HUES6 (cell line): ENCODE data around the gene DYNC2H1.

Experiments
- H3K27ac ChIP-seq: 2 replicates; pipeline ENCODE4 v1.7.0; 2013; ENCODE audit warnings: low read depth, mild to moderate bottlenecking, low read length, inconsistent platforms
- H3K27me3 ChIP-seq: 2 replicates; pipeline ENCODE4 v1.6.1; 2013; ENCODE audit warnings: low read length; ENCODE audit not compliant: control insufficient read depth, insufficient read depth
- H3K36me3 ChIP-seq: 2 replicates; pipeline ENCODE4 v1.6.1; 2013; ENCODE audit warnings: low read length; ENCODE audit not compliant: control insufficient read depth, insufficient read depth
- H3K4me1 ChIP-seq: 2 replicates; pipeline ENCODE4 v1.6.1; 2013; ENCODE audit warnings: low read length; ENCODE audit not compliant: control insufficient read depth, insufficient read depth
- H3K4me3 ChIP-seq: 2 replicates; pipeline ENCODE4 v1.5.1; 2013; ENCODE audit warnings: low read depth, low read length
- H3K9ac ChIP-seq: one replicate; pipeline ENCODE4 v1.6.1; 2013; ENCODE audit warnings: mild to moderate bottlenecking, low read length
- H3K9me3 ChIP-seq: 2 replicates; pipeline ENCODE4 v1.6.1; 2013; ENCODE audit warnings: low read depth, low read length; ENCODE audit not compliant: control insufficient read depth, insufficient read depth

DYNC2H1 gene

GRCh38 chr11:103085758-103086365, 23.4 kb upstream of the DYNC2H1 start:
- H3K9me3 ChIP-seq: no peaks in the 10 kb centered on the region
- H3K27ac ChIP-seq: no peak overlapping the region
- no peaks in the 10 kb centered on the region for H3K4me1 ChIP-seq
- H3K4me3 ChIP-seq: no peak overlapping the region
- no peak overlapping the region for H3K9ac ChIP-seq
- H3K36me3 ChIP-seq: peaks cover 74% of the 10 kb centered on the region
- no peaks in the 10 kb centered on the region for H3K27me3 ChIP-seq

DNA sequence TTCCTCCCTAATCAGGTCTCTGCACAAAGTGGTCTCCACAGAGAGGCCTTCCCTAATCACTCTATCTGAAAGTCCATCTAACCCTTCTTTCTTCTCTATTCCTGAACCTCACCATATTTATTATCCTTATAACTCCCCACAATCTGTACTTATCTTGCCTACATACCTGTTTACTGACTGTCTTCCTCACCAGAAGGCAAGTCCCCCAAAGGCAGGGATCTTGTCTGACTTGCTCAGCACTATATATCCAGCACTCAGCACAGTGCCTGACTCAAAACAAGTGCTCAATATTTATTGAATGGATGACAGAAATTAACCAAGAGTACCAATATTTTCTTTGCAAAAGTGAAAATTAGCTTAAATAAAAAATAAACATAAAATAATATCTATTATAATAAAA, 22.8 kb upstream of the DYNC2H1 start:
- Histone ChIP-seq H3K4me1 (no peaks in the 10 kb centered on the region), H3K27me3 (no peaks in the 10 kb centered on the region), H3K27ac (no peak overlapping the region), H3K36me3 (peaks cover 68% of the 10 kb centered on the region), H3K4me3 (no peak overlapping the region), H3K9ac (no peak overlapping the region), H3K9me3 (no peaks in the 10 kb centered on the region)

- Histone ChIP-seq H3K9ac (peak overlapping the region; percentile 92), H3K4me3 (peak overlapping the region; percentile 89), H3K27ac (peak overlapping the region; percentile 91), H3K4me1 (no peaks in the 10 kb centered on the region), H3K27me3 (peaks cover 20% of the 10 kb centered on the region; the same call in 1 of the 2 replicates), H3K36me3 (peaks cover 28% of the 10 kb centered on the region), H3K9me3 (no peaks in the 10 kb centered on the region)
Measured at GRCh38 chr11:103091064-103091800, 18.0 kb upstream of the DYNC2H1 start.

DNA sequence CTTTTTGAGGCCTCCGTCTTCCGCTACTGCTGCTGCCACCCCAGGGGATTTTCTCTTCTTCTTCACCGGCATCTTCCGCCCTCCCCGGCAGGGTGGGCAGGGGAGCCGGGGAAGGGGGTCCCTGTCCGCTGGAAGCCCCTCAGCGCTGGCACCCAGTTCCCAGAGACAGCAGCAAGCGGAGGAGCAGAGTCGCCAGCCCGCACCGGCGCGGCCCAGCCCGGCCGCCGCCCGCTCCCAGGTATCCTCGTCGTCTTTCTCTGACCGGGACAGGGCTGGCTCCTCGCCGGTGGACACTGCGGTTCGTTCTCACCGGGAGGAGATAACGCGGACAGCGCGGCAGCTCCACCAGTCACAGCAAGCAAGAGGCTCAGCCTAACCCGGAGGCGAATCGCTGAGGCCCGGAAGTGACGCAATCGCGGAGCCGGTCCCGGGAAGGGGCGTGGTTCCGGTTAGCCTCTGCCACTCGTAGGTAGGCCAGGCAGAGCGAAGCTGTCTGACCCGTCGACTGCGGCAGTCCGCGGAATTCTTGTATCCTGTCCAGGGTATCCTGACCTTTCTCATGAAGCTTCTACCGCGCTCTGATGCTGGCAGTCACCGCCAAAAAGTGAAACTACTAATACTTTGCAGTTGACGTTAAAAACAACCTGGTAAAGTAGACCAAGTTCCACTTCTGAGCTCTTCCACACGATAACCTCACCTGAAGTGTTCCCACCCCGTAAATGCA, 17.3 kb upstream of the DYNC2H1 start, which contains the start of gene DCUN1D5:
Gene DCUN1D5, minus strand, starts transcription at position 360 of the 724 bp plus-strand sequence. Its CDS starts 288 bp downstream, at position 72.
- Histone ChIP-seq H3K4me1 (no peaks in the 10 kb centered on the region), H3K9ac (peak within 1 kb of the TSS; percentile 92), H3K9me3 (no peaks in the 10 kb centered on the region), H3K36me3 (peaks cover 22% of the 10 kb centered on the region), H3K27ac (peak within 1 kb of the TSS; percentile 91), H3K27me3 (peaks cover 20% of the 10 kb centered on the region; the same call in 1 of the 2 replicates), H3K4me3 (peak within 1 kb of the TSS; percentile 89)

DNA sequence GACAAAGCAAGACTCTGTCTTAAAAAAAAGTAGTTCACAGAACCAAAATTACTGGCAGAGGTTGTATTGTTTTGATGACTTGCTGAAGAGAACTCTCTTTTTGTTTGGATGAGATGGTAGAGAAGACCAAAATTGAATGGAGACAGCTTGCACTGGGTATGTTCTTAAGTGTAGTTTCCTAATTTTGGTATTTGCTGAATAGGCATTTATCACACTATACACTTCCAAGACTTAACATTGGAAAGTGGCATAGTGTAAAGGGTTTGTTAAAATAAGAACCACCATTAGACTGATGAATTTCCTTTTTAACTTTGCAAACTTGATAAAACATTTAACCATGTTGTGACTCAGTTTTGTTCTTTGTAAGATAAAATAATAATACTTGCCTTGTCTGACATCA, 11.9 kb upstream of the DYNC2H1 start:
- no peaks in the 10 kb centered on the region for H3K9me3 ChIP-seq
- no peak overlapping the region for H3K9ac ChIP-seq
- peaks cover 6% of the 10 kb centered on the region for H3K4me1 ChIP-seq
- H3K36me3 ChIP-seq: no peaks in the 10 kb centered on the region
- H3K27ac ChIP-seq: no peak overlapping the region
- peaks cover 20% of the 10 kb centered on the region; the same call in 1 of the 2 replicates for H3K27me3 ChIP-seq
- H3K4me3 ChIP-seq: no peak overlapping the region

DNA sequence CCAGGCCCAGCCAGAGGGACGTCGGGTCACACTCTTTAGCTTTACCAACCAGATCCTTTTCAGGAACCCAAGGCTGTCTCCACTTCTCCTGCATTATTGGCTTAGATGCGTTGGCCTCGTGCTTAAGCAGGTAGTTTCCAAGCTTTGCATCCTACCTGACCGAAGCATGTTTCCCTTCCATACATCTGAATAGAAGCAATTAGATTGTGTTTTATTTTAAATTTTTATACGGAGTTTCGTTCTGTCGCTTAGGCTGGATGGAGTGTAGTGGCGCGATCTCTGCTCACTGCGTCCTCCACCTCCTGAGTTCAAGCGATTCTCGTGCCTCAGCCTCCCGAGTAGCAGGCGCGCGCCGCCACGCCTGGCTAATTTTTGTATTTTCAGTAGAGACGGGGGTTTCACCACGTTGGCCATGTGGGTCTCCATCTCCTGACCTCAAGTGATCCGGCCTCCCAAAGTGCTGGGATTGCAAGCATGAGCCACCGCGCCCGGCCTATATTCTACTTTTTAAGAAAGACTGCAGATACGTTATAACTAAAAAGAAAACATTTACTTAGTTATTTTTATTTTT, 677 bp downstream of the DYNC2H1 start:
- no peaks in the 10 kb centered on the region for H3K27me3 ChIP-seq
- no peaks in the 10 kb centered on the region for H3K4me1 ChIP-seq
- peak overlapping the region; percentile 80 for H3K4me3 ChIP-seq
- peaks cover 7% of the 10 kb centered on the region; the same call in 1 of the 2 replicates for H3K36me3 ChIP-seq
- no peaks in the 10 kb centered on the region for H3K9me3 ChIP-seq
- peak overlapping the region; percentile 73 for H3K9ac ChIP-seq
- 0 out of 2 replicates have a peak overlapping the region, but pooled peaks have one; percentile 1 for H3K27ac ChIP-seq

DNA sequence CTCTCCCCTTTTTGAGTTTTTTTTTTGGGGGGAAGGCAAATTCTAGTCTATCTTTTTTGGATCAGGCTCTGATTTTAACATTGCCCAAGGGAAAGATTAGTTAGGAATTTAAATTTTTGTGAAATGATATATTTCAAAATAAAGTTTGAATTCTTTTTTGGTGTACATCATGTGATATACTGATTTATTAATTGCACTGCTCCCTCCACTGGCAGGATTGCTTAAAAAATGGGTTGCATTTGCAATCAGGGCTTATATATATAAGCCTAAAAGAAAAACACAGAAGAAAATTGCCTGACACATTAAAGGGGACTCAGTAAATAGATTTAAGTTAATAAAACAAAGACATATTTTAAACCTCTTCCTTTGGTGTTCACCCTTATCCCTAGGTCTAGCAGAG, 1.2 kb downstream of the DYNC2H1 start:
- no peaks in the 10 kb centered on the region for H3K9me3 ChIP-seq
- no peak overlapping the region for H3K9ac ChIP-seq

DNA sequence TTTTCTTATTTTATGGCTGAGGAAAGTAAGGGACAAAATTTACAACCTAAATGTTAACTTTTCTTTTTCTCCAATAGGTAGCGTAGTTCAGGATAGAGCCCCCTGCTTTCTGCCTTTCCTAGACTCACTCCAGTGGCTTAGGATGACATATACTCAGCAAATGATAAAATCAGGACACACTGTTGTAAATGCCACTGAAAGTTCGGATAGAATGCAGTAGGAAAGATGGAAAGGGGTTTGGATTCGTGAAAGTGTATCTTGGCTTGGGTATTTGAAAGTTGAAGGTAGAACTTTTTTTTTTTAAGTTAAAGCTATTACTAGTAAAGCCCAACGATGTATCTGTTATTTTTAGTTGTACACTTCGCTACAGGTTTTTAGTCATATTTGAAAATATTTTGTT, 2.2 kb downstream of the DYNC2H1 start:
- Histone ChIP-seq H3K27ac (no peak overlapping the region), H3K4me1 (no peaks in the 10 kb centered on the region), H3K4me3 (no peak overlapping the region), H3K9ac (no peak overlapping the region), H3K36me3 (peaks cover 8% of the 10 kb centered on the region; the same call in 1 of the 2 replicates), H3K27me3 (no peaks in the 10 kb centered on the region), H3K9me3 (no peaks in the 10 kb centered on the region)

More for the DNA sequence above, 1.2 kb downstream of the DYNC2H1 start:
- peak overlapping the region; percentile 80 for H3K4me3 ChIP-seq
- H3K36me3 ChIP-seq: peaks cover 8% of the 10 kb centered on the region; the same call in 1 of the 2 replicates
- H3K27me3 ChIP-seq: no peaks in the 10 kb centered on the region
- H3K4me1 ChIP-seq: no peaks in the 10 kb centered on the region
- no peak overlapping the region for H3K27ac ChIP-seq

DNA sequence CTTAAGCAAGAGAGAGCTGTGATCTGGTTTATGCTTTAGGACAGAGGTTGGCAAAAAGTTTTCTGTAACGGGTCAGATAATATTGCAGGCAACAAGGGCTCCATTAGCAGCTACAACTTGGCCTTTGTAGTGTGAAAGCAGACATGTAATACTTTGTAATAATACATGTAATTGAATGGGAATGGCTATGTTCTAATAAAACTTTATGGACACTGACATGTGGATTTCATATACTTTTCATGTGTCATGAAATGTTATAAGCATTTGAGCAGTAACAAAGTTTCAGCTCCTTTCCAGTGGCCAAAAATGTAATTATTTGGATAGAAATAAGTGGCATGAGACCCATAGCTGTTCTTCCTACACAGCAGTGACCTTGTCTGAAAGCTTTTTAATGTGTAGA, 3.1 kb downstream of the DYNC2H1 start:
- H3K4me1 ChIP-seq: no peaks in the 10 kb centered on the region
- no peak overlapping the region for H3K9ac ChIP-seq
- no peak overlapping the region for H3K4me3 ChIP-seq
- H3K27me3 ChIP-seq: no peaks in the 10 kb centered on the region
- H3K9me3 ChIP-seq: no peaks in the 10 kb centered on the region
- H3K36me3 ChIP-seq: peaks cover 8% of the 10 kb centered on the region; the same call in 1 of the 2 replicates
- no peak overlapping the region for H3K27ac ChIP-seq

DNA sequence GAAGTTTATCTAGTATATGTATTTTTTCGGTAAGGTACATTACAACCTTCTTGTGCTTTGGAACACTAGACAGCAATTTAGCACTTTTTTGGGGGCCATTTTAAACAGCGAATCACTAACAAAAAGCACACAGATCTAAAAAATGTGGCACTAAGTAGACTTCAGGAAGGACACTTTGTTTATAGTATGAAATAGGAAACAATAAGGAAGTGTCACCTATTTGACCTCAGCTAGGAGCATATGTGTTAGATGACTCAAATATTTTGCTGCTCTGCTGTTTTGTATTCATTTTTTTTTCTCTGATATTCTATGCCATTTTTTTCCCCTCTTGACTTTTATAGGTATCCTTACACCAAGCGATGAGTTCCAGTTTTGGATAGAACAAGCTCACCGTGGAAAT, 5.6 kb downstream of the DYNC2H1 start:
- Histone ChIP-seq H3K27ac (no peak overlapping the region), H3K4me1 (no peaks in the 10 kb centered on the region), H3K4me3 (no peak overlapping the region), H3K9me3 (no peaks in the 10 kb centered on the region), H3K27me3 (no peaks in the 10 kb centered on the region), H3K36me3 (peaks cover 11% of the 10 kb centered on the region), H3K9ac (no peak overlapping the region)
